ENCODE results near the gene BEND2. TPM values are rescaled to one million over a fixed set of nuclear protein-coding genes. Genes with fewer than 3 reads are reported as not detected.

The BEND2 gene
- total RNA-seq, 1 experiment from 2014 or later: not detected

DNA sequence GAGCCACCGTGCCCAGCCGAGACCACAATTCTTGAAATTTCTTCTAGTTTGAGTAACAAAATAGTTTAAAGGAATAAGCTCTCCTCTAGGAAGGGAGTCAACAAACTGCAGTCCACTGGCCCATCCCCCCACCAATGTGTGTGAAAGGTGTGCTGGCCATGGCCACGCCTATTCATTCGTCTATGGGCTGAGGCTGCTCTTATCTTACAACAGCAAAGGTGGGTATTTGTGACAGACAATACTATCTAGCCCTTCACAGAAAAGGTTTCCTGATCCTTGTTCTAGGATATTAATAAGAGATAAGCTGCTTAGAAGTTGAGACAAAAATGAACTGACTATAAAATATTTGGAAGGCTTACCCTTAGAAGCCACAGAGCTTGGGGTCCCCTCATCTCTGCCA lies 41.2 kb downstream of the BEND2 start (continued):
- TF ChIP-seq STAT6 (CRISPR knock-in tag; conservative IDR thresholded peaks at IDR 0.05; ENCODE audit: low read depth) (no peak), NR1H2 (CRISPR knock-in tag; IDR thresholded peaks at IDR 0.05) (no peak)

GRCh38 chrX:18174971-18175370 lies 45.7 kb downstream of the BEND2 start:
- no peaks in the 10 kb centered on the region for H3K9me3 Mint-ChIP-seq
- ATAC-seq (no peak), DNase-seq (ENCODE audit: low spot score) (no peak)
- ChIA-PET POLR2A (no interaction called here), CTCF (interaction anchor here (0.9 kb wide), 1 partner anchor 230 kb away, joined by 3 read pairs; no protein-coding TSS in a partner anchor)
- H3K27ac Mint-ChIP-seq: no peak overlapping the region
- TF ChIP-seq EMX1 (CRISPR knock-in tag; IDR thresholded peaks at IDR 0.05) (no peak), MAX (CRISPR knock-in tag; IDR thresholded peaks at IDR 0.05) (no peak)
- H3K4me3 Mint-ChIP-seq: no peak overlapping the region
- H3K4me1 Mint-ChIP-seq: peaks cover 11% of the 10 kb centered on the region
- H3K36me3 Mint-ChIP-seq: no peaks in the 10 kb centered on the region
- no peaks in the 10 kb centered on the region for H3K27me3 Mint-ChIP-seq (ENCODE audit: low read depth)

- no peaks in the 10 kb centered on the region for H3K36me3 Mint-ChIP-seq
- no peaks in the 10 kb centered on the region for H3K9me3 Mint-ChIP-seq
- ChIA-PET POLR2A (no interaction called here), CTCF (no interaction called here)
- DNase-seq (ENCODE audit: low spot score) (no peak), ATAC-seq (no peak)
- TF ChIP-seq JUN (CRISPR knock-in tag; IDR thresholded peaks at IDR 0.05) (no peak), ELF4 (CRISPR knock-in tag; IDR thresholded peaks at IDR 0.05; ENCODE audit: low read depth) (no peak), RELA (CRISPR knock-in tag; IDR thresholded peaks at IDR 0.05; ENCODE audit: borderline replicate concordance) (no peak), PREB (CRISPR knock-in tag; IDR thresholded peaks at IDR 0.05; ENCODE audit: borderline replicate concordance) (no peak), STAT6 (CRISPR knock-in tag; conservative IDR thresholded peaks at IDR 0.05; ENCODE audit: low read depth) (no peak), ZNF671 (CRISPR knock-in tag; IDR thresholded peaks at IDR 0.05) (no peak), ZNF138 (CRISPR knock-in tag; conservative IDR thresholded peaks at IDR 0.05) (no peak), ZNF121 (CRISPR knock-in tag; IDR thresholded peaks at IDR 0.05) (no peak), MXD4 (CRISPR knock-in tag; IDR thresholded peaks at IDR 0.05; ENCODE audit: borderline replicate concordance) (no peak), FOXK1 (CRISPR knock-in tag; IDR thresholded peaks at IDR 0.05) (no peak), ERG (CRISPR knock-in tag; IDR thresholded peaks at IDR 0.05) (no peak), MAX (CRISPR knock-in tag; IDR thresholded peaks at IDR 0.05) (no peak)
- TF ChIP-seq, protein P1, sequence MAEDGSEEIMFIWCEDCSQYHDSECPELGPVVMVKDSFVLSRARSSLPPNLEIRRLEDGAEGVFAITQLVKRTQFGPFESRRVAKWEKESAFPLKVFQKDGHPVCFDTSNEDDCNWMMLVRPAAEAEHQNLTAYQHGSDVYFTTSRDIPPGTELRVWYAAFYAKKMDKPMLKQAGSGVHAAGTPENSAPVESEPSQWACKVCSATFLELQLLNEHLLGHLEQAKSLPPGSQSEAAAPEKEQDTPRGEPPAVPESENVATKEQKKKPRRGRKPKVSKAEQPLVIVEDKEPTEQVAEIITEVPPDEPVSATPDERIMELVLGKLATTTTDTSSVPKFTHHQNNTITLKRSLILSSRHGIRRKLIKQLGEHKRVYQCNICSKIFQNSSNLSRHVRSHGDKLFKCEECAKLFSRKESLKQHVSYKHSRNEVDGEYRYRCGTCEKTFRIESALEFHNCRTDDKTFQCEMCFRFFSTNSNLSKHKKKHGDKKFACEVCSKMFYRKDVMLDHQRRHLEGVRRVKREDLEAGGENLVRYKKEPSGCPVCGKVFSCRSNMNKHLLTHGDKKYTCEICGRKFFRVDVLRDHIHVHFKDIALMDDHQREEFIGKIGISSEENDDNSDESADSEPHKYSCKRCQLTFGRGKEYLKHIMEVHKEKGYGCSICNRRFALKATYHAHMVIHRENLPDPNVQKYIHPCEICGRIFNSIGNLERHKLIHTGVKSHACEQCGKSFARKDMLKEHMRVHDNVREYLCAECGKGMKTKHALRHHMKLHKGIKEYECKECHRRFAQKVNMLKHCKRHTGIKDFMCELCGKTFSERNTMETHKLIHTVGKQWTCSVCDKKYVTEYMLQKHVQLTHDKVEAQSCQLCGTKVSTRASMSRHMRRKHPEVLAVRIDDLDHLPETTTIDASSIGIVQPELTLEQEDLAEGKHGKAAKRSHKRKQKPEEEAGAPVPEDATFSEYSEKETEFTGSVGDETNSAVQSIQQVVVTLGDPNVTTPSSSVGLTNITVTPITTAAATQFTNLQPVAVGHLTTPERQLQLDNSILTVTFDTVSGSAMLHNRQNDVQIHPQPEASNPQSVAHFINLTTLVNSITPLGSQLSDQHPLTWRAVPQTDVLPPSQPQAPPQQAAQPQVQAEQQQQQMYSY (CRISPR knock-in tag; IDR thresholded peaks at IDR 0.05): no peak
- TF ChIP-seq, protein P2, sequence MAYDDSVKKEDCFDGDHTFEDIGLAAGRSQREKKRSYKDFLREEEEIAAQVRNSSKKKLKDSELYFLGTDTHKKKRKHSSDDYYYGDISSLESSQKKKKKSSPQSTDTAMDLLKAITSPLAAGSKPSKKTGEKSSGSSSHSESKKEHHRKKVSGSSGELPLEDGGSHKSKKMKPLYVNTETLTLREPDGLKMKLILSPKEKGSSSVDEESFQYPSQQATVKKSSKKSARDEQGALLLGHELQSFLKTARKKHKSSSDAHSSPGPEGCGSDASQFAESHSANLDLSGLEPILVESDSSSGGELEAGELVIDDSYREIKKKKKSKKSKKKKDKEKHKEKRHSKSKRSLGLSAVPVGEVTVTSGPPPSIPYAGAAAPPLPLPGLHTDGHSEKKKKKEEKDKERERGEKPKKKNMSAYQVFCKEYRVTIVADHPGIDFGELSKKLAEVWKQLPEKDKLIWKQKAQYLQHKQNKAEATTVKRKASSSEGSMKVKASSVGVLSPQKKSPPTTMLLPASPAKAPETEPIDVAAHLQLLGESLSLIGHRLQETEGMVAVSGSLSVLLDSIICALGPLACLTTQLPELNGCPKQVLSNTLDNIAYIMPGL (CRISPR knock-in tag; IDR thresholded peaks at IDR 0.05): no peak
- H3K4me3 Mint-ChIP-seq: no peak overlapping the region
- peaks cover 11% of the 10 kb centered on the region for H3K4me1 Mint-ChIP-seq
- H3K27me3 Mint-ChIP-seq (ENCODE audit: low read depth): no peaks in the 10 kb centered on the region
- no peak overlapping the region for H3K27ac Mint-ChIP-seq
These were observed 46.5 kb downstream of the BEND2 start for GRCh38 chrX:18174209-18174608.

Data from WTC11 (cell line).